Measurements from ENCODE around the gene NMNAT1. TPM values are rescaled to one million over a fixed set of nuclear protein-coding genes. Genes with fewer than 3 reads are reported as not detected.

Gene NMNAT1
- total RNA-seq, 1 experiment from 2014 or later: 2.8 TPM

GRCh38 chr1:9906466-9906865 lies 36.8 kb upstream of the NMNAT1 start:
- peaks cover 20 to 32% of the 10 kb centered on the region in 2 experiments for H3K4me1 Mint-ChIP-seq

More at GRCh38 chr1:9906466-9906865, 36.8 kb upstream of the NMNAT1 start:
- peaks cover 12% of the 10 kb centered on the region for H3K23me2 ChIP-seq (ENCODE audit: insufficient read length, low read depth, low read length, poor library complexity, severe bottlenecking)
- no peak overlapping the region for H2AFZ ChIP-seq (ENCODE audit: low read length)
- H2AK5ac ChIP-seq (ENCODE audit: insufficient read length, low read length): no peak overlapping the region
- H4K20me1 ChIP-seq (ENCODE audit: control insufficient read depth, insufficient read depth, insufficient read length): no peaks in the 10 kb centered on the region
- no peak for TF ChIP-seq CTCF (conservative IDR thresholded peaks at IDR 0.05)
- no peak overlapping the region for H2BK5ac ChIP-seq (ENCODE audit: insufficient read length, low read length)
- H3K56ac ChIP-seq (ENCODE audit: insufficient read length, low read depth, low read length): no peak overlapping the region
- no peak for DNase-seq
- no peaks in the 10 kb centered on the region for H3K27me3 ChIP-seq (ENCODE audit: insufficient read depth, low read length)
- no peak overlapping the region for H4K5ac ChIP-seq (ENCODE audit: insufficient read length, low read depth, low read length)
- H3K14ac ChIP-seq (ENCODE audit: insufficient read depth, low read length): no peak overlapping the region
- no peak overlapping the region for H2BK20ac ChIP-seq (ENCODE audit: low read depth, low read length, poor library complexity, severe bottlenecking)
- H3K36me3 Mint-ChIP-seq (ENCODE audit: insufficient read depth in 1 of 3, low read depth in 3 of 3): no peaks in the 10 kb centered on the region; a peak in 1 of 7 replicates
- WGBS (ENCODE audit: extremely low coverage, insufficient read length, low lambda C conversion rate): no CpG with 5 or more reads among the region's 2 CpGs
- no peak overlapping the region for H3K27ac ChIP-seq (ENCODE audit: insufficient read length, low read depth, low read length)
- no peak overlapping the region for H3K4me3 Mint-ChIP-seq
- no peak overlapping the region for H2BK12ac ChIP-seq (ENCODE audit: insufficient read length, low read depth, low read length)
- no peak overlapping the region for H3K4me2 ChIP-seq (ENCODE audit: insufficient read depth, insufficient read length, low read length)
- H3K9ac ChIP-seq (ENCODE audit: extremely low read depth, insufficient read length, low read length): no peak overlapping the region
- H3K9me3 ChIP-seq (ENCODE audit: control insufficient read depth, low read depth, low read length): no peaks in the 10 kb centered on the region
- H3K4ac ChIP-seq (ENCODE audit: low read depth, low read length): no peak overlapping the region
- H2BK15ac ChIP-seq (ENCODE audit: low read depth, low read length): no peak overlapping the region
- H3K18ac ChIP-seq (ENCODE audit: insufficient read length, low read depth, low read length): no peak overlapping the region
- H3T11ph ChIP-seq (ENCODE audit: low read length): no peak overlapping the region
- no peaks in the 10 kb centered on the region; the same call in 1 of the 2 replicates for H3K27me3 Mint-ChIP-seq (ENCODE audit: low read depth)
- 0 out of 2 replicates have a peak, but pooled peaks cover 2% of the 10 kb centered on the region for H3K4me1 ChIP-seq (ENCODE audit: insufficient read depth, low read length)
- no peak overlapping the region; a peak in 1 of 7 replicates for H3K27ac Mint-ChIP-seq
- no peaks in the 10 kb centered on the region for H3K9me3 Mint-ChIP-seq
- H3K79me2 ChIP-seq (ENCODE audit: insufficient read depth, low read length): peaks cover 3% of the 10 kb centered on the region; the same call in 1 of the 2 replicates
- H3K23ac ChIP-seq (ENCODE audit: insufficient read length, low read depth, low read length): no peak overlapping the region
- no peaks in the 10 kb centered on the region for H3K79me1 ChIP-seq (ENCODE audit: insufficient read depth, low read depth, low read length, poor library complexity, severe bottlenecking)
- H4K8ac ChIP-seq (replicated peaks; ENCODE audit: insufficient read length, low read depth, low read length): no peak overlapping the region
- H4K91ac ChIP-seq (ENCODE audit: insufficient read length, low read depth, low read length): no peak overlapping the region
- no peak overlapping the region for H2BK120ac ChIP-seq (ENCODE audit: low read depth, low read length, poor library complexity, severe bottlenecking)
